Kidney (tissue), 14 donors: Measurements from ENCODE around the gene MYO1D. TPM values are rescaled to one million over a fixed set of nuclear protein-coding genes. Genes with fewer than 3 reads are reported as not detected.

Source experiments
- DNase-seq, 5 donors: peaks; one replicate each; pipeline ENCODE4 v3.0.0-alpha.2; 2013 to 2020
- FAIRE-seq: peaks from 2 replicates; lab custom pipeline; 2012; peaks lifted over from hg19 to GRCh38; lab: Jason Lieb, UNC
- H3K27ac ChIP-seq, 2 donors: one replicate each; pipeline ENCODE4 v1.7.0; 2013; ENCODE audit warnings: low read depth in 2 of 2, low read length in 2 of 2, inconsistent platforms in 1 of 2
- H3K27me3 ChIP-seq: one replicate; pipeline ENCODE4 v1.7.1; 2013; ENCODE audit warnings: low read length, inconsistent platforms; ENCODE audit not compliant: control insufficient read depth, insufficient read depth
- H3K36me3 ChIP-seq, 3 donors: one replicate each; pipeline versions ENCODE4 v1.7.0 to v1.7.1; 2013; ENCODE audit warnings: low read length in 3 of 3, control low read depth in 1 of 3, inconsistent platforms in 1 of 3; ENCODE audit not compliant: insufficient read depth in 3 of 3, control insufficient read depth in 2 of 3
- H3K4me1 ChIP-seq, 3 donors: one replicate each; pipeline versions ENCODE4 v1.7.0 to v1.7.1; 2013; ENCODE audit warnings: low read length in 3 of 3, inconsistent platforms in 1 of 3, low read depth in 1 of 3; ENCODE audit not compliant: control insufficient read depth in 2 of 3, insufficient read depth in 2 of 3
- H3K4me3 ChIP-seq, 3 donors: one replicate each; pipeline versions ENCODE4 v1.7.0 to v1.8.1; 2013; ENCODE audit warnings: low read length in 3 of 3, control low read depth in 1 of 3, inconsistent platforms in 1 of 3
- H3K9ac ChIP-seq, 3 donors: one replicate each; pipeline versions ENCODE4 v1.7.0 to v1.7.1; 2013; ENCODE audit warnings: low read length in 3 of 3, control low read depth in 1 of 3, inconsistent platforms in 1 of 3
- H3K9me3 ChIP-seq, 3 donors: one replicate each; pipeline versions ENCODE4 v1.7.0 to v1.7.1; 2013; ENCODE audit warnings: low read length in 3 of 3, control low read depth in 1 of 3, inconsistent platforms in 1 of 3; ENCODE audit not compliant: control insufficient read depth in 2 of 3, insufficient read depth in 1 of 3
- CTCF ChIP-seq: IDR thresholded peaks from 3 replicates; pipeline ENCODE4 v1.5.1; 2012; ENCODE audit warnings: mild to moderate bottlenecking, moderate library complexity, borderline replicate concordance; ENCODE audit not compliant: insufficient read depth; ENCODE audit errors: extremely low read depth
- intact Hi-C: fragments of 100-400 bp; cut with DNase I; formaldehyde crosslinking; loops from one replicate; pipeline ENCODE4 v1.11.1; 2022
- polyA plus RNA-seq: library from polyadenylated mRNA; stranded (reverse); fragments of 350-450 nt; fragmentation: Illumina TruSeq; extraction: RNeasy Lipid Tissue Mini Kit (QIAGEN cat#74804); gene quantifications from one replicate; pipeline ENCODE4 v1.2.3, GENCODE V29; 2014; ENCODE audit warnings: low read depth, low replicate concordance; ENCODE audit not compliant: insufficient read depth
- total RNA-seq: library from RNA; stranded (reverse); fragmentation: NEBNext Ultra II Directional; extraction: Animal tissue kit (Norgen Biotek cat#: 25700); gene quantifications from one replicate; pipeline ENCODE4 v1.2.1, GENCODE V29; 2021
- donor health status: control.
- donor health status: control.
- donor health status: control.
- donor health status: control.
- donor health status: control.
- donor health status: DM: yes; HTN: yes; CAD: no.
- donor health status: Normal renal cell carcinoma (clear cell type).

Gene MYO1D
- total and polyA plus RNA-seq, 2 donors from 2014 or later, result 21.1 to 99.9 TPM

- Histone ChIP-seq H3K9ac (no peak overlapping the region), H3K9me3 (no peaks in the 10 kb centered on the region), H3K27ac (no peak overlapping the region), H3K4me3 (no peak overlapping the region), H3K36me3 (no peaks in the 10 kb centered on the region), H3K4me1 (no peaks in the 10 kb centered on the region), H3K27me3 (no peaks in the 10 kb centered on the region)
- no peak for DNase-seq
- no peak for FAIRE-seq
- intact Hi-C loops, result no loop called here
- no peak for TF ChIP-seq CTCF
Measured at GRCh38 chr17:32697728-32698625, 178.9 kb downstream of the MYO1D start.

GRCh38 chr17:32696426-32696825 is 180.5 kb downstream of the MYO1D start:
- Histone ChIP-seq H3K9me3 (no peaks in the 10 kb centered on the region), H3K9ac (no peak overlapping the region), H3K4me1 (no peaks in the 10 kb centered on the region), H3K4me3 (no peak overlapping the region), H3K36me3 (no peaks in the 10 kb centered on the region), H3K27ac (no peak overlapping the region), H3K27me3 (no peaks in the 10 kb centered on the region)
- DNase-seq (no peak), FAIRE-seq (no peak)
- intact Hi-C loops, result no loop called here
- TF ChIP-seq CTCF, result no peak

- Histone ChIP-seq H3K4me3 (no peak overlapping the region), H3K27ac (no peak overlapping the region), H3K4me1 (no peaks in the 10 kb centered on the region), H3K9me3 (no peaks in the 10 kb centered on the region), H3K27me3 (no peaks in the 10 kb centered on the region), H3K9ac (no peak overlapping the region), H3K36me3 (no peaks in the 10 kb centered on the region)
- TF ChIP-seq CTCF, result no peak
- intact Hi-C loops, result no loop called here
- FAIRE-seq (no peak), DNase-seq (no peak)
Measured at GRCh38 chr17:32695864-32696263, 181.1 kb downstream of the MYO1D start.
